ENCODE measurements around the gene SMTN.

DNA sequence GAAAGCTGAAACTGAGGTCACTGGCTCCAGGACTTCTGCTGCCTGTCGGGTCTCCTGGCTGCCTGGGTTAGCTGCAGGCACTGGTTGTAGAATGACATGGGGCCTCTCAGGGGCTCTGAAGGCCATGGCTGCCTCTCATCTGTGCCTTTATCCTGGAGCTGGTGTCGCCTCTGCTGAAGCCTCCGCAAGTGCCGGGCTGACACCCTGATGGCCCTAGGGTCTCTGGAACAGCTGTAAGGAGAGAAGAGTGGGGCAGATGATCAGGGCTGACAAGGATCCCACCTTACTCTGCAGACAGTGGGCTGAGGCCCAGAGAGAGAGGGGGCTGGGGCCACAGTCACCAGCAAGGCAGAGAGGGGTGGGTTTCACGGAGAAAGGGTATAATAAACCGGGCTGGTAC, 54.6 kb downstream of the SMTN start:
- TF ChIP-seq, protein P1, sequence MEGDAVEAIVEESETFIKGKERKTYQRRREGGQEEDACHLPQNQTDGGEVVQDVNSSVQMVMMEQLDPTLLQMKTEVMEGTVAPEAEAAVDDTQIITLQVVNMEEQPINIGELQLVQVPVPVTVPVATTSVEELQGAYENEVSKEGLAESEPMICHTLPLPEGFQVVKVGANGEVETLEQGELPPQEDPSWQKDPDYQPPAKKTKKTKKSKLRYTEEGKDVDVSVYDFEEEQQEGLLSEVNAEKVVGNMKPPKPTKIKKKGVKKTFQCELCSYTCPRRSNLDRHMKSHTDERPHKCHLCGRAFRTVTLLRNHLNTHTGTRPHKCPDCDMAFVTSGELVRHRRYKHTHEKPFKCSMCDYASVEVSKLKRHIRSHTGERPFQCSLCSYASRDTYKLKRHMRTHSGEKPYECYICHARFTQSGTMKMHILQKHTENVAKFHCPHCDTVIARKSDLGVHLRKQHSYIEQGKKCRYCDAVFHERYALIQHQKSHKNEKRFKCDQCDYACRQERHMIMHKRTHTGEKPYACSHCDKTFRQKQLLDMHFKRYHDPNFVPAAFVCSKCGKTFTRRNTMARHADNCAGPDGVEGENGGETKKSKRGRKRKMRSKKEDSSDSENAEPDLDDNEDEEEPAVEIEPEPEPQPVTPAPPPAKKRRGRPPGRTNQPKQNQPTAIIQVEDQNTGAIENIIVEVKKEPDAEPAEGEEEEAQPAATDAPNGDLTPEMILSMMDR (IDR thresholded peaks at IDR 0.05) = no peak
- TF ChIP-seq POLR2A (IDR thresholded peaks at IDR 0.05) (no peak), EP300 (IDR thresholded peaks at IDR 0.05) (no peak), POLR2AphosphoS5 (IDR thresholded peaks at IDR 0.05) (no peak)
